C4-2B (cell line): Measurements from ENCODE around the gene NOTCH3.

ENCODE experiments used
- H3K27ac ChIP-seq: fragments of 450-650 bp; 2 replicates; pipeline ENCODE4 v1.5.1; 2017
- ZFX ChIP-seq: fragments of 450-650 bp; IDR thresholded peaks from 2 replicates; pipeline ENCODE4 v1.6.1; 2017
- TF ChIP-seq, protein P1 (sequence below): fragments of 450-650 bp; conservative IDR thresholded peaks from 2 replicates; pipeline ENCODE4 v1.5.1; 2017; ENCODE audit warnings: mild to moderate bottlenecking

NOTCH3 gene

GRCh38 chr19:15200553-15201364, at the start of gene NOTCH3:
Gene NOTCH3, minus strand, starts transcription at chr19:15200995. Its CDS starts 90 bp downstream, at chr19:15200905.
- no peak for TF ChIP-seq ZFX
- TF ChIP-seq, protein P1, sequence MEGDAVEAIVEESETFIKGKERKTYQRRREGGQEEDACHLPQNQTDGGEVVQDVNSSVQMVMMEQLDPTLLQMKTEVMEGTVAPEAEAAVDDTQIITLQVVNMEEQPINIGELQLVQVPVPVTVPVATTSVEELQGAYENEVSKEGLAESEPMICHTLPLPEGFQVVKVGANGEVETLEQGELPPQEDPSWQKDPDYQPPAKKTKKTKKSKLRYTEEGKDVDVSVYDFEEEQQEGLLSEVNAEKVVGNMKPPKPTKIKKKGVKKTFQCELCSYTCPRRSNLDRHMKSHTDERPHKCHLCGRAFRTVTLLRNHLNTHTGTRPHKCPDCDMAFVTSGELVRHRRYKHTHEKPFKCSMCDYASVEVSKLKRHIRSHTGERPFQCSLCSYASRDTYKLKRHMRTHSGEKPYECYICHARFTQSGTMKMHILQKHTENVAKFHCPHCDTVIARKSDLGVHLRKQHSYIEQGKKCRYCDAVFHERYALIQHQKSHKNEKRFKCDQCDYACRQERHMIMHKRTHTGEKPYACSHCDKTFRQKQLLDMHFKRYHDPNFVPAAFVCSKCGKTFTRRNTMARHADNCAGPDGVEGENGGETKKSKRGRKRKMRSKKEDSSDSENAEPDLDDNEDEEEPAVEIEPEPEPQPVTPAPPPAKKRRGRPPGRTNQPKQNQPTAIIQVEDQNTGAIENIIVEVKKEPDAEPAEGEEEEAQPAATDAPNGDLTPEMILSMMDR, result no peak

DNA sequence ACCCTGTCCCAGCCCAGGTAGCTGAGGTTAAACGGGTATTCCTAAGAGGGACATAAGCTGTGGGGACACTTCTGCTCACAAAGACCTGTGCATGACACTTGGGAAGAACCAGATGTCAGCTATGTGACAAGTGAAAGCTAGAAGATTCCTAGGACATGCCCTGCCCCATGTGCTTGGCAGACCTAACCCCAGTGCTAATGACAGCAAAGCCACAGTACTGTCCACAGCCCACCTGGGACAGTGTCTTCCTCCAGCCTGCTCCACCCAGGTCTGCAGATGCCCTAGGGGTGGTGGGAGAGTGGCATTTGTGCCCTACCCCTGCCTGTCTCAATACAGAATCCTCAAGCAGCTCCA, 49.8 kb upstream of the NOTCH3 start:
- no peak for TF ChIP-seq ZFX
- TF ChIP-seq, protein P1, result no peak

More at GRCh38 chr19:15200553-15201364, at the start of gene NOTCH3:
- peak within 1 kb of the TSS; percentile 77 for H3K27ac ChIP-seq

DNA sequence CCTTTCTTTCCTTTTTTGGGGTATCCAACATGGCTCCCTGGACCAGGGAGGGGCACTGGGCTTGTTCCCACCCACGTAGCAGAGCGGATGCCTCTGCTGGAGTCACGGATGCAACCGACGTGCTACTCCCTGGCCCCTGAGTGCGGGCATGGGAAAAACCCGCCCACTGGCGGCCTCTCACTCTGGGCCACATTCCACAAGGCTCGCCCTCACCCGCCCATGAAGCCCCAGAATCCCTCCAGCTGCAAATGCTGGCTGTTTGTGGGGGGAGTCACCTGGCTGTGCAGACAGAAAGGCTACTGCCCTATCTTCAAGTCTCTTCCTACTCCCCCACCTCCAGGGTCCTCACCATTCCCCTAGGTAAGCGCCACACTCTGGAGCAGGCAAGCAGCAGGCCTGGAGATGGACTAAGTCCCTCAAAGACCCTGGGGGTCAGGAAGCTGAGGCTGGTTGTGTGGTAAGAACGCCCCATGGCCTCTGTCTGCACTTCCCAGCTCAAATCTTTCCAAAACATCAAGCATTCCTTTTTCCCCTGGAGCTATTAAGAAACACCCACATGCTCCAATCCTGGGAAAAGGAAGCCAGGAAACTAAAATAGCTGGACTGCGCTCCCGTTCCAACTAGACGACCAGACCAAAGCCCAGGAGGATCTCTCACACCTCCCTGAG, 49.3 kb upstream of the NOTCH3 start:
- TF ChIP-seq, protein P1, result no peak
- TF ChIP-seq ZFX, result no peak
- no peak overlapping the region; the same call in 1 of the 2 replicates for H3K27ac ChIP-seq

More for the DNA sequence above, 49.8 kb upstream of the NOTCH3 start:
- H3K27ac ChIP-seq, result no peak overlapping the region

GRCh38 chr19:15249528-15249874, 48.7 kb upstream of the NOTCH3 start:
- TF ChIP-seq, protein P1, result no peak
- TF ChIP-seq ZFX, result no peak
- peak overlapping the region; percentile 2 for H3K27ac ChIP-seq

DNA sequence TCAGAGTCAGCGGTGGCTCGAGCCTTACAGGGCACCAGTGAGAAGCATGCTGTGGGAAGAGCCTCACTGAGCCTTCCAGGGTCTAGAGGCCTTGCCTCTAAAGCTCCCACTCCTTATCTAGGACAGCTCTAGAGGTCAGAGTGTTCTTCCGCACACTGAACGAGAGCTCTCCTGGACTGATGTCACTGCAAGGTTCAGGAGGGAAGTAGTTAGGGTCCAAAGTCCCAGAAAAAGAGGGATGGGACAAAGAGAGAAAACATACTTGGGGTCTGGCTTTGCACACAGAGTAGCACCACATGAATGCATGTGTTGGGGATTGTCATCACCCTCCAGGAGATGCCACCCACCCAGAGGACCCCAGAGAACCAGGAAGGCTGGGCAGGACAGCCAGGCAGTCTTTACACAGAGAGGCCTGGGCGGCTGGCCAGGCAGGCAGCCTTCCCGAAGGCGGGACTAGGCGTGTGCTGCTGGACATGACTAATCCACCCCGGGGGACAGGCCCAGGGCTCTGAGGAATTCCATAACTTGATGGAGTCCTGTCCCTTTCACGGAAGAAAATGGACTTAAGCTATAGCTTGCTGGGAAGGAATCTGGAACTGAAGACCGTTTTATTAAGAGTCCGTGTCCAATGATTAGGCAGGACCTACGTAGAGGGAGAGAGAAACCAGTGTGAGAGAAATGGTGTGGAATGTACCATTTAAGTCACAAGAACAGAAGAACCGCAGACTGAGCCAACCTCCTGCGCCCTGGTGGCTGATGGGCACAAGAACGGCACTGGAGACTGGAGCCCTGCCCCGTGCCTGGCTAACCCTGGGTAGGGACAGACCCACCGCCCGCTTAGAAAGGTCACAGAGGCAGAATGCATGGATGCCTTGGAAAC, 48.1 kb upstream of the NOTCH3 start:
- peak overlapping the region; percentile 2 for H3K27ac ChIP-seq
- no peak for TF ChIP-seq ZFX
- TF ChIP-seq, protein P1, result no peak

GRCh38 chr19:15248106-15248505, 47.3 kb upstream of the NOTCH3 start:
- peak overlapping the region; percentile 2; the same call in 1 of the 2 replicates for H3K27ac ChIP-seq
- TF ChIP-seq ZFX, result no peak
- TF ChIP-seq, protein P1, result no peak
